Sigmoid colon (tissue), 4 donors: Measurements from ENCODE around the gene YIPF6.

Experiments used
- CTCF ChIP-seq, 4 experiments: fragments of 450-650 bp in 3 of 4; fragments of 200-600 bp in 1 of 4; IDR thresholded peaks; one replicate each; pipeline ENCODE4 v1.5.1; 2016 to 2019; ENCODE audit warnings: antibody characterized with exemption in 4 of 4, mild to moderate bottlenecking in 3 of 4, moderate library complexity in 2 of 4
- EP300 ChIP-seq, 4 donors: sonication (generic); formaldehyde crosslinking; IDR thresholded peaks; one replicate each; pipeline ENCODE4 v1.6.1; 2017; ENCODE audit warnings: antibody characterized with exemption in 4 of 4
- POLR2A ChIP-seq, 2 donors: fragments of 450-650 bp; IDR thresholded peaks; one replicate each; pipeline ENCODE4 v1.6.1; 2016; ENCODE audit warnings: antibody characterized with exemption in 2 of 2, mild to moderate bottlenecking in 2 of 2, moderate library complexity in 2 of 2
- POLR2AphosphoS5 ChIP-seq, 4 donors: sonication (generic); formaldehyde crosslinking; IDR thresholded peaks; one replicate each; pipeline ENCODE4 v1.6.1; 2017; ENCODE audit warnings: antibody characterized with exemption in 4 of 4

- TF ChIP-seq CTCF (IDR thresholded peaks at IDR 0.05) (no peak), EP300 (IDR thresholded peaks at IDR 0.05) (no peak), POLR2AphosphoS5 (IDR thresholded peaks at IDR 0.05) (no peak), POLR2A (IDR thresholded peaks at IDR 0.05) (no peak)
Observed at GRCh38 chrX:68461576-68461975, 37.3 kb upstream of the YIPF6 start.
